Common myeloid progenitor, CD34-positive (primary cell): ENCODE results near the gene RARB.

ENCODE experiments used
- CTCF ChIA-PET: fragments of 350-600 bp; sonication (Branson Sonifier 250); formaldehyde crosslinking; loops from one replicate; lab custom pipeline; 2021; ENCODE audit warnings: antibody characterized with exemption; lab: Charles Lee
- POLR2A ChIA-PET: fragments of 350-600 bp; sonication (Branson Sonifier 250); formaldehyde crosslinking; loops from one replicate; lab custom pipeline; 2021; ENCODE audit warnings: antibody characterized with exemption; lab: Charles Lee
- DNase-seq, 3 donors: peaks; one replicate each; pipeline versions ENCODE4 v3.0.0 to v3.0.0-alpha.2; 2013
- H3K27ac ChIP-seq, 2 experiments: 1 replicate in 1 of 2; 2 replicates in 1 of 2; pipeline ENCODE4 v1.7.0; 2013; ENCODE audit warnings: inconsistent platforms in 2 of 2, low read length in 2 of 2, mild to moderate bottlenecking in 2 of 2, low read depth in 1 of 2, moderate library complexity in 1 of 2; ENCODE audit not compliant: severe bottlenecking in 2 of 2, insufficient read depth in 1 of 2, poor library complexity in 1 of 2
- H3K27me3 ChIP-seq, 5 experiments: replicated peaks in 2 of 5; 1 replicate in 3 of 5; 2 replicates in 2 of 5; pipeline versions ENCODE4 v1.6.1 to v1.7.0; 2013; ENCODE audit warnings: low read length in 4 of 5, mild to moderate bottlenecking in 2 of 5, moderate library complexity in 2 of 5, inconsistent platforms in 1 of 5; ENCODE audit not compliant: insufficient read depth in 5 of 5, control insufficient read depth in 4 of 5
- H3K36me3 ChIP-seq, 4 experiments: 1 replicate in 2 of 4; 2 replicates in 2 of 4; pipeline versions ENCODE4 v1.6.1 to v1.7.0; 2013; ENCODE audit warnings: low read length in 3 of 4, control low read depth in 1 of 4, mild to moderate bottlenecking in 1 of 4; ENCODE audit not compliant: control insufficient read depth in 4 of 4, insufficient read depth in 4 of 4
- H3K4me1 ChIP-seq, 4 experiments: 1 replicate in 3 of 4; 2 replicates in 1 of 4; pipeline versions ENCODE4 v1.6.1 to v1.7.1; 2013; ENCODE audit warnings: low read length in 3 of 4, mild to moderate bottlenecking in 3 of 4, control low read depth in 1 of 4, inconsistent platforms in 1 of 4, moderate library complexity in 1 of 4; ENCODE audit not compliant: control insufficient read depth in 4 of 4, insufficient read depth in 4 of 4; ENCODE audit errors: control extremely low read depth in 1 of 4
- H3K4me3 ChIP-seq, 7 experiments: 1 replicate in 4 of 7; 2 replicates in 3 of 7; pipeline versions ENCODE4 v1.5.1 to v1.7.0; 2013; ENCODE audit warnings: mild to moderate bottlenecking in 7 of 7, low read length in 6 of 7, moderate library complexity in 6 of 7, inconsistent platforms in 2 of 7, low read depth in 2 of 7, control low read depth in 1 of 7; ENCODE audit not compliant: insufficient read depth in 4 of 7, control insufficient read depth in 1 of 7; ENCODE audit errors: extremely low read depth in 1 of 7
- H3K9me3 ChIP-seq, 5 experiments: 1 replicate in 4 of 5; 2 replicates in 1 of 5; pipeline versions ENCODE4 v1.6.1 to v1.7.1; 2013; ENCODE audit warnings: low read length in 4 of 5, mild to moderate bottlenecking in 2 of 5, inconsistent platforms in 1 of 5, low read depth in 1 of 5, moderate library complexity in 1 of 5; ENCODE audit not compliant: control insufficient read depth in 4 of 5, insufficient read depth in 2 of 5; ENCODE audit errors: control extremely low read depth in 1 of 5
- WGBS: methylation state at CpG from one replicate; pipeline ENCODE4 v1.1.5; 2013; ENCODE audit not compliant: insufficient coverage; 5-methylcytosine and 5-hydroxymethylcytosine counted together

RARB gene

GRCh38 chr3:25502233-25502632 lies 74.2 kb downstream of the RARB start:
- Histone ChIP-seq H3K27me3 (no peaks in the 10 kb centered on the region), H3K36me3 (no peaks in the 10 kb centered on the region), H3K4me1 (no peaks in the 10 kb centered on the region), H3K4me3 (no peak overlapping the region), H3K9me3 (no peaks in the 10 kb centered on the region), H3K27ac (no peak overlapping the region)
- no peak for DNase-seq
- ChIA-PET CTCF (no interaction called here), POLR2A (no interaction called here)
- WGBS = 100% methylated on average over 1 of the region's 1 CpG

GRCh38 chr3:25503898-25504301 lies 75.8 kb downstream of the RARB start:
- H3K36me3 ChIP-seq = no peaks in the 10 kb centered on the region
- H3K27ac ChIP-seq = no peak overlapping the region
- no peak overlapping the region for H3K4me3 ChIP-seq
- CTCF ChIA-PET = no interaction called here
- no peaks in the 10 kb centered on the region for H3K4me1 ChIP-seq
- 98% methylated on average over 4 of the region's 4 CpGs for WGBS
- POLR2A ChIA-PET = no interaction called here
- no peak for DNase-seq
- no peaks in the 10 kb centered on the region for H3K9me3 ChIP-seq
- no peaks in the 10 kb centered on the region for H3K27me3 ChIP-seq

GRCh38 chr3:25505581-25505980 lies 77.5 kb downstream of the RARB start:
- WGBS = 91% methylated on average over 4 of the region's 4 CpGs
- Histone ChIP-seq H3K9me3 (no peaks in the 10 kb centered on the region), H3K27ac (no peak overlapping the region), H3K27me3 (no peaks in the 10 kb centered on the region), H3K36me3 (no peaks in the 10 kb centered on the region), H3K4me1 (no peaks in the 10 kb centered on the region), H3K4me3 (no peak overlapping the region)
- DNase-seq = no peak
- ChIA-PET POLR2A (no interaction called here), CTCF (no interaction called here)

- Histone ChIP-seq H3K36me3 (no peaks in the 10 kb centered on the region), H3K9me3 (no peaks in the 10 kb centered on the region), H3K27ac (no peak overlapping the region), H3K4me3 (no peak overlapping the region), H3K4me1 (no peaks in the 10 kb centered on the region), H3K27me3 (no peaks in the 10 kb centered on the region)
- ChIA-PET POLR2A (no interaction called here), CTCF (no interaction called here)
- no peak for DNase-seq
- WGBS = no CpG with 5 or more reads among the region's 1 CpG
Measured at GRCh38 chr3:25507811-25508210, 79.7 kb downstream of the RARB start.

GRCh38 chr3:25508433-25508832 lies 80.4 kb downstream of the RARB start:
- Histone ChIP-seq H3K27me3 (no peaks in the 10 kb centered on the region), H3K4me1 (no peaks in the 10 kb centered on the region), H3K4me3 (no peak overlapping the region), H3K9me3 (no peaks in the 10 kb centered on the region), H3K27ac (no peak overlapping the region), H3K36me3 (no peaks in the 10 kb centered on the region)
- POLR2A ChIA-PET = no interaction called here
- WGBS = 89% methylated on average over 1 of the region's 1 CpG
- DNase-seq = no peak
- CTCF ChIA-PET = no interaction called here

- ChIA-PET CTCF (no interaction called here), POLR2A (no interaction called here)
- Histone ChIP-seq H3K27me3 (no peaks in the 10 kb centered on the region), H3K36me3 (no peaks in the 10 kb centered on the region), H3K4me1 (peaks cover 0 to 2% (median 0%) of the 10 kb centered on the region in 4 experiments), H3K9me3 (no peaks in the 10 kb centered on the region), H3K27ac (no peak overlapping the region), H3K4me3 (no peak overlapping the region)
- 100% methylated on average over 3 of the region's 4 CpGs for WGBS
- DNase-seq = no peak
Measured at GRCh38 chr3:25508901-25509300, 80.8 kb downstream of the RARB start.

- WGBS = no CpG with 5 or more reads among the region's 2 CpGs
- Histone ChIP-seq H3K9me3 (no peaks in the 10 kb centered on the region), H3K36me3 (no peaks in the 10 kb centered on the region), H3K4me3 (no peak overlapping the region), H3K4me1 (peaks cover 0 to 3% (median 0%) of the 10 kb centered on the region in 4 experiments), H3K27ac (no peak overlapping the region), H3K27me3 (peaks cover 0 to 2% (median 0%) of the 10 kb centered on the region in 5 experiments)
- ChIA-PET CTCF (no interaction called here), POLR2A (no interaction called here)
- DNase-seq = no peak
Measured at GRCh38 chr3:25510797-25511196, 82.7 kb downstream of the RARB start.
